Inferior parietal cortex (tissue), 1 donor: ENCODE data around the gene MADCAM1.
"Not testable (repeated sequence)": the region's sequence is repeated elsewhere in the genome, so short reads cannot be mapped to it uniquely, and the experiment has no call there.

Experiments used
- DNase-seq: peaks from one replicate; pipeline ENCODE4 v3.0.0-alpha.2; 2016; ENCODE audit errors: extremely low spot score

Gene MADCAM1

DNA sequence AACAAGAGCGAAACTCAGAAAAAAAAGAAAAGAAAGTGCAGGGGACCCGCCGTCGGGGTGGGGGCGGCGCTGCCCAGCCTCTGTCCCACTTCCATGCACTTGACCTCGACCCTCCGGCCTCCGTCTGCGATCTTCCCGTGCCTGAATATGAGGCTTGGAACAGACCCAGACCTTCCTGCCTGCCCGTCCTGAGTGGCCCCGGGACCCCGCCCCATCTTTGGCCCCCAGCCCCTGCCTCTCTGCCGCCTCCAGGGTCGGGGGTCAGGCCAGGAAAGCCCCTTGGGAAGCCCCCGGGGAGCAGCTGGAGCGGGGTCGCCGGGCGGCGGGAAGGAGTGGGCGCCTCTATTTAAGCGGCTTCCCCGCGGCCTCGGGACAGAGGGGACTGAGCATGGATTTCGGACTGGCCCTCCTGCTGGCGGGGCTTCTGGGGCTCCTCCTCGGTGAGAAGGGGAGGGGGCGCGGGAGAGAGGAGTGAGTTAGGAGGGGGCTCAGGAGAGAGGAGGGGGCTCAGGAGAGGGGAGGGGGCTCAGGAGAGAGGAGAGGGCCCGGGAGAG is at the start of gene MADCAM1:
MADCAM1 (plus strand) TSS at position 375 of the 554 bp plus-strand sequence; CDS start at position 389, 14 bp downstream.
- DNase-seq: no peak

GRCh38 chr19:447064-447426 is 49.2 kb upstream of the MADCAM1 start:
- DNase-seq: no peak

DNA sequence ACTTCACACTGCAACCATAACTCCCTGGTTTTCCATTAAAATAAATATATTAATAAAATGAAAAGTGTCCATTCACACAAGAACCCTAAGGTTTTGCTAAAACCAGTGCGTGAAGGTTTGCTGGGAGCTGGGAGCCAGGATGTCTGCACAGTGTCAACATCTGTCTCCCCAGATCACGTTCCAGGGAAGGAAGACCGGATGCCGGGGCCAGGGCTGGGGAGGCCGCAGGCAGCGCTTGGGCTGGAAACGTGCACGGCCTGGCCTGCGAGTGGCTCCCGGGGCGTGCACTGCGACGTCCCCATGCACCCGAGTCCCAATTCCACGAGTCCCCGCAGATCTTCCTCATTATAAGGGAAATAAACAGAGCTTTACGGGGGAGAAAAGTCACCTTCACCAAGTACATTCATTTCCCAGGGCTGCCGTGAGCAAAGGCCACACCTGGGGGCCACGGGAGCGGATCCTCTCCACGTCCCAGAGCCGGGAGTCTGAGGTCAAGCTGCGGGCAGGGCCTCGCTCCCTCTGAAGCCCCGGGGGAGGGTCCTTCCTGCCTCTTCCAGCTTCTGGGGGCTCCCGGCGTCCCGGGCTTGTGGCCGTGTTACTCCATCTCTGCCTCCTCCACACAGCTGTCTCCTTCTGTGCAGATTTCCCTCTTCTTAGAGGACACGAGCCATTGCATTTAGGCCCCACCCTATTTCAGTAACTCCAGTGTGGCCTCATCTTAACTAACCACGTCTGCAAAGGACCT is 48.3 kb upstream of the MADCAM1 start:
- DNase-seq: no peak

DNA sequence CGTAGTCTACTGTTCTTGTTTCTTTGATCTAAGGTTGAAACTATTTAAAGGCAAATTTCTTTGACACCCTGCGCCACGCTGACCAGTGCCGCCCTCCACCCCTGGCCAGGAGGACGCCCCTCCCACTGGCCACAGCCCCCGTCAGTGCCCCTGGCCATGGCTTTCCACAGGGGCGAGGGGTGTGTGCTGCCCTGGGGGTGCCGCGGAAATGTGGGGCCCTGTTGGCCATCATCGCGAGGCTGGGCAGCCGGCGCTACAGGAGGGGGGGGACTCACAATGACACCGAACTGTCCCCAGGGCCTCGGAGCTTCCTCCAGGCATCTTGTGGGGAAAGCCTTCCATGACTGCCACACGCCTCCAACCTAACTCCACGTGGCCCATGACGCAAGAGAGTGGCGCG is 46.4 kb upstream of the MADCAM1 start:
- DNase-seq: no peak

DNA sequence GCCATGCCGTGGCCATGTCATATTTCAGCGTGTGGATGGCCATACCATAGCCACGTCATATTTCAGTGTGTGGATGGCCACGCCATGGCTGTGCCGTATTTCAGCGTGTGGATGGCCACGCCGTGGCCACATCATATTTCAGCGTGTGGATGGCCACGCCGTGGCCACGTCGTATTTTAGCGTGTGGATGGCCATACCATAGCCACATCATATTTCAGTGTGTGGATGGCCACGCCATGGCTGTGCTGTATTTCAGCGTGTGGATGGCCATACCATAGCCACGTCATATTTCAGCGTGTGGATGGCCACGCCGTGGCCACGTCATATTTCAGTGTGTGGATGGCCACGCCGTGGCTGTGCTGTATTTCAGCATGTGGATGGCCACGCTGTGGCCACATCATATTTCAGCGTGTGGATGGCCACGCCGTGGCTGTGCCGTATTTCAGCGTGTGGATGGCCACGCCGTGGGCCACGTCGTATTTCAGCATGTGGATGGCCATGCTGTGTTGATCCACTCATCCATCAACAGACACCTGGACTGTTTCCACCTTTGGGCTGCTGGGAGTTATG is 45.3 kb upstream of the MADCAM1 start:
- DNase-seq: not testable (repeated sequence)

GRCh38 chr19:452829-453228 is 43.5 kb upstream of the MADCAM1 start:
- no peak for DNase-seq

- no peak for DNase-seq
Measured at GRCh38 chr19:453606-454005, 42.7 kb upstream of the MADCAM1 start.

DNA sequence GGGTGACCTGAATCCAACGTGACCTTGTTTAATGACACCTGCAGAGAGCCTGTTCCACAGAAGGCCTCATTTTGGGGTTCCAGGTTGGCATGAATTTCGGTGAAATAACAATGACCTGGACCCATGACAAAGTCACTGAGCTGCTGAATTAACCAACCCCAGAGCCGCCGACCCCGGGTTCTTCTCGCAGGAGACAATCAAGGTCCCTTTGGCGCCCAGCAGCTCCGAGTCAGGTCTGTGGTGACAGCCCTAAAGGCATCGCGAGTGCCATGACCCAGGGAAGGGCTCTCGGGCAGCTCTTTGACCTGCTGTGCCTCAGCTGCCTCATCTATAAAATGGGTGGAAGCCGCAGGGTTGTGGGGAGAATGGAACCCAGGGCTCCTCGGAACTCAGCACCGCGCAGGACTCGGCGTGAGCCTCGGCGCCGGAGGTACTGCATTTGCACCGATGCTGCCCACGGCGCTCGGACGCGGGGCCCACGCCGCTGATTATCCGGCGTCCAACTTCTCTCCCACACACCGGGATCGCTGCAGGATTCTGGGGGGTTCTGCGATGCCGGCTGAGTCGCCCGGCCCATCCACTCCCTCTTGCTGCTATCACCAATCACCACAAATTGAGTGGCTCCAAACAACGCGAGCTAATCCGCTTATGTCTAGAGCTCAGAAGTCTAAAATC is 41.1 kb upstream of the MADCAM1 start:
- no peak for DNase-seq

- no peak for DNase-seq
Measured at GRCh38 chr19:455851-456546, 40.3 kb upstream of the MADCAM1 start.

GRCh38 chr19:456547-457110 is 39.7 kb upstream of the MADCAM1 start:
- DNase-seq: no peak

- no peak for DNase-seq
Measured at GRCh38 chr19:457636-458035, 38.6 kb upstream of the MADCAM1 start.

DNA sequence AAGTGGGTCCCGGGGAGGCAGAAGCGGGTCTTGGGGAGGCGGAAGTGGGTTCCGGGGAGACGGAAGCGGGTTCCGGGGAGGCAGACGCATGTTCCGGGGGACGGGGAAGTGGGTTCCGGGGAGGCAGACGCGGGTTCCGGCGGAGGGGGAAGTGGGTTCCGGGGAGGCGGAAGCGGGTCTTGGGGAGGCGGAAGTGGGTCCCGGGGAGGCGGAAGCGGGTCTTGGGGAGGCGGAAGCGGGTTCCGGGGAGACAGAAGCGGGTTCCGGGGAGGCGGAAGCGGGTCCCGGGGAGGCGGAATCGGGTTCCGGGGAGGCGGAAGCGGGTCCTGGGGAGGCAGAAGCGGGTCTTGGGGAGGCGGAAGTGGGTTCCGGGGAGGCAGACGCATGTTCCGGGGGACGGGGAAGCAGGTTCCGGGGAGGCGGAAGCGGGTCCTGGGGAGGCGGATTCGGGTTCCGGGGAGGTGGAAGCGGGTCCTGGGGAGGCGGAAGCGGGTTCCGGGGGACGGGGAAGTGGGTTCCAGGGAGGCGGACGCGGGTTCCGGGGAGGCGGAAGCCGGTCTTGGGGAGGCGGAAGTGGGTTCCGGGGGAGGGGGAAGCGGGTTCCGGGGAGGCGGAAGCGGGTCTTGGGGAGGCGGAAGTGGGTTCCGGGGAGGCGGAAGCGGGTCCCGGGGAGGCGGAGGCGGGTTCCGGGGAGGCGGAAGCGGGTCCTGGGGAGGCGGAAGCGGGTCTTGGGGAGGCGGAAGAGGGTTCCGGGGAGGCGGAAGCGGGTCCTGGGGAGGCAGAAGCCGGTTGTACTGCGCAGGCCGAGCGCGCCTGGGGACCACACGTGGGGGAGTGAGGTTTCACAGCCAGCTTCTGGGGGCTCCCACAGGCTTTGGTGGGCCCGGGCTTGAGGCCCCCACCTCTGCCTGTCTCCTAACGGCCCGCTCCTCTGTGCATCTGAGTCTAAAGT is 37.9 kb upstream of the MADCAM1 start:
- DNase-seq: no peak

DNA sequence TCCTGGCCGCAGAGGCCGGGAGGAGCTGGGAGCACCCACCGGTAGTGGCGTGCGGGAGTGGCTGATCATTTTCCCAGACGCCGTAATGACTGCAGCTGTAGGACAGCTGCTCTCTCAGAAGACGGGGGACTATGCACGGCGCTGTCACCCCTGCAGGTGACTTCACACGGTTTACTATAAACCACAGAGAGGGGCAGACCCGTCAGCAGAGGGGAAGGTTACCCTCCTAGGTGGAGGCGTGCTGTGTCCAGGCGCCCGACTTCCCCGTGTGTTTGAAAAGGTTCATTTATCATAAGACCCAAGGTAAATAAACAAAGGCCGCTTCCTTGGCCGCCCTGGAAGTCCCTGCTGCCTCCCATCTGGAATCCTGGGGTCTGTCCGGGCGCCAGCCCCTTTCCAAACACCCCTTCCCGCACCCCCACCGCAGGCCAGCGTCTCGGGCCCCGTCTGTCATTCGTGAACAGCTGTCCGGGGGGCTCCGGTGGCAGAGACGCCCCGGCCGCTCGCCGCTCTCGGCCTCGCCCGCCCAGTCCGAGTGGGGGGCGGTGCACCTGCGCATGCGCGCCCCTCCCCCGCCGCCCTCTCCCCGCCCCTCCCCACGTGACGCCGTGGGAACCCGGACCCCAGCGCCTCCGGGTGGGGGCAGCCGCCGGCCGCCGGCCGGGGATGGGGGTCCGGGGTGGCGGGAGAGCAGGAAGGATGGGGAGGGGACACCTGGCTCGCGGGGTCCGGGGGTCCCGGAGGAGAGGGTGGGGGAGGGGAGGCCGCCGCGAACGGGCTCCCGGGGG is 36.4 kb upstream of the MADCAM1 start:
- peak; percentile 36 for DNase-seq

GRCh38 chr19:460877-461720 is 35.2 kb upstream of the MADCAM1 start, which contains the start of gene SHC2:
Gene SHC2, minus strand, starts transcription at chr19:461033. Its CDS starts 37 bp downstream, at chr19:460996.
- no peak for DNase-seq

- DNase-seq: no peak
Measured at GRCh38 chr19:461721-462551, 34.4 kb upstream of the MADCAM1 start.

DNA sequence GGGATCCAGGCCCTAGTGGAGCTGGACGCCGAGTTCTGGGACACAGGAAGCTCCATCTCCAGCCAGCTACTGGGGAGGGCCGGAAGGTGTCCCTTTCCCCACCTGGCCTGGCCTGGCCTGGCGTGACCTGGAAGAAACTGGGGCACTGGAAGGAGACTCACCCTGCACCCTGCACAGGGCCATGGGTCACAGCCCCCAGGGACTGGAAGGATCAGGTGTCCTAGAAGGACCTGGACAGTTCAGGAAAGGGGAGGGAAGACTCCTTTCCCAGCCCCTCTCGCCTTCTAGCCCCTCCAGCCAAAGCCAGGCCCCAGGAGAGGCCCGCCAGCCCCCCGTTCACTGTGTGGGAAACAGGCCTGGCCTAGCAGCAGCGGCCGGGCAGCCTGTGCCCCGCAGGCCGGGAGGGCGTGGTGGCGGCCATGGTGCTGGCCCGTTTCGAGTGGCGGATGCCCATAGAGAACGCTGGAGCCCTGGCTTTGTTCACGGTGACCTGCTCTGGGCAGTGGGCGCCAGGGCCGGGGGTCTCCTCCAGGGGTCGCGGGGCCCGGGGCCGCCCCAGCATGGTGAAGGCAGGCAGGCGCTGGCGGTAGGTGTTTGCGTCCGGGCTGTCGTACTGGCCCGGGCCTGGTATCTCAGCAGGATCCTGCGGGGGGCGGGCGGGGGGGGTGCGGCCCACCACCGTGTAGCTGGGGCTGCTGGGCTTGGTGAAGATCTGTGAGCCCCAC is 32.6 kb upstream of the MADCAM1 start:
- no peak for DNase-seq

DNA sequence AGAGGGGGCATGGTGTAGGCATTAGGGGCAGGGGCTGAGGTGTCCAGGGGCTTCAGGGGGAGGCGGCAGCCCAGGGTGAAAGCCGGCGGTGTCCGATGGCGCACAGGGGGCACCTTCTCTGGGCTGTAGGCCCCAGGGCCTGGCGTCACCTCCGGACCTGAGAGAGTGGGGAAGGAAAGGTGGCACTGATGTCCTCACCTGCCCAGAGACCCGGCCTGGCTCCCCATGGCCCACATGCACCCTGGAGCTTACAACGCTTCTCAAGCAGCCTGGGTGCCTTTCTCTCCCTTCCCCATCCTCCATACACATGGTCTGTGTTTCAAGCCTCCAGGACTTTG is 32.1 kb upstream of the MADCAM1 start:
- DNase-seq: no peak
